GM12875 (cell line): ENCODE measurements around the gene NFASC.

Experiments
- H3K4me3 ChIP-seq: one replicate; pipeline ENCODE4 v1.5.1; 2011; ENCODE audit warnings: low read depth, low read length, control low read depth
- CTCF ChIP-seq: IDR thresholded peaks from 2 replicates; pipeline ENCODE4 v1.5.1; 2011; ENCODE audit warnings: low read depth, mild to moderate bottlenecking, control low read depth, inconsistent platforms, low read length, moderate library complexity, borderline replicate concordance; ENCODE audit not compliant: insufficient read depth

The NFASC gene

DNA sequence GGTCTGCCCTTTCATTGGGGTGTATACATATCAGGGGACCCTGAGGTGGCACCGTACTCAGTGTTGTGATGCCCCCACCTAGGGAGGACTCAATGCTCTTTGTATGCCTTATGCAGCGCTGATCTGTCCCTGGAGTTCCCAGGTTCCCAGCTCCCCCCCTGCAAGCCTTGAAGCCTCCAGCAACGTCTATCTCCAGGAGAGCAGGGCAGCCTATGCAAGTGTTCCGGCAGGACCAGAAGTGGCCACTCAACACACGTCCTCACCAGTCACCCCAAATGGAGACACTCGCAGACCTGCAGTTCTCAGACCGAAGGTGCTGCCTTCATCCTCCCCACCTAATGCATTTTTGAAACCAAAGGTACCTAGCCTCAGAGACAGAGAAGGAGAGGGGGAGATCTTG, 147.1 kb downstream of the NFASC start:
- H3K4me3 ChIP-seq = no peak overlapping the region

GRCh38 chr1:205018381-205018780, 147.7 kb downstream of the NFASC start:
- H3K4me3 ChIP-seq = no peak overlapping the region
- no peak for TF ChIP-seq CTCF

More for the DNA sequence above, 147.1 kb downstream of the NFASC start:
- TF ChIP-seq CTCF = no peak

DNA sequence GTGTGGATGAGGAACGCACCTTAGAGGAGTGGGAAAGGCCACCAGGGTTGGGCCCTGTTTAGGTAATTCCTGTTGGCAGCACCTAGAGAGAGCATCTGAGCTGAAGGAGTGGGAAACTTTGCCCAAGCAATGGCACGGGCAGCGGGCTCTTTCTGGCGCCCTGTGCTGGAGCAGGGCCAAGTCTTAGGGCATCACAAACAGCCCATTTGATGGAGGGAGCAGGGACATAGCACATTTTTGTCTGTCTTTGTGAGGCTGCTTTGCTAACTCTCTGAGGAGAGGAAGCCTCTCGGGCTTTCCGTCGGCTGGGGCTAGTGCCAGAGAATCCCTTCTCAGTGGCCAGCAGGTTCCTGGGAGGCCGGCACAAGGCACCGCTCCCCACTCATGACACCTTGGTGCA, 149.8 kb downstream of the NFASC start:
- no peak overlapping the region for H3K4me3 ChIP-seq
- TF ChIP-seq CTCF = no peak

DNA sequence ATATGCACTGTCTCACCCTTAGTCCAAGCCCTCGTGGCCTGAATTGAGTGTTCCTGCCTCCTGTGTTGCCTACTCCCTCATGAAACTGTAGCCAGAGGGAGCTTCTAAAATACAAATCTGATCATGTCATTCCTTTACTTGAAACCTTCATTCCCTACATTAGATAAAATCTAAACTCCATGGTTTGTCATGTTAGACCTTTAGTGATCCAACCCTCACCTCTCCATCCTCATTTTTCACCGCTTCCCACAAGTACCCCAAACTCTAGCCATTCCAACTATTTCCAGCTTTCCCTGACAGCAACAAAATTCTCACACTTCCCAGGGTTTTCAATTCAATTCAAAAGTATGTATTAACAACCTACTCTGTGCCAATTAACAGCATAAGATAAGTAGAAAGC, 154.0 kb downstream of the NFASC start:
- no peak overlapping the region for H3K4me3 ChIP-seq
- no peak for TF ChIP-seq CTCF

DNA sequence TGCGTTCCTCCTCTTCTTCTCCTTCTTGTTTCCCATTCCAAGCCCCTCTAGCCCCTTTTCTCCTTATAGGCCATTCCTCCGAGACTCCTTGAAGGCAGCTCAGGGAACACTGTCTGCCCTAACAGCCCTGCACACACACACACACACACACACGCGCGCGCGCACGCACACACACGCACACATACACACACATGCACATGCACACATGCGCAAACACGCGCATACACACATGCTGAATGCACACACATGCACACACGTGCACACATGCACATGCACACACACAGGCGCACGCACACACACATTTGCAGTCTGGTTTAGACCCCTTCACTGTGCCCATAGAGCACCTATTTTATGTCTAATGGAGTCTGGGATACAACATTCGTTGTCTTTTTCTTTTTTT, 154.6 kb downstream of the NFASC start:
- TF ChIP-seq CTCF = no peak
- H3K4me3 ChIP-seq = no peak overlapping the region

DNA sequence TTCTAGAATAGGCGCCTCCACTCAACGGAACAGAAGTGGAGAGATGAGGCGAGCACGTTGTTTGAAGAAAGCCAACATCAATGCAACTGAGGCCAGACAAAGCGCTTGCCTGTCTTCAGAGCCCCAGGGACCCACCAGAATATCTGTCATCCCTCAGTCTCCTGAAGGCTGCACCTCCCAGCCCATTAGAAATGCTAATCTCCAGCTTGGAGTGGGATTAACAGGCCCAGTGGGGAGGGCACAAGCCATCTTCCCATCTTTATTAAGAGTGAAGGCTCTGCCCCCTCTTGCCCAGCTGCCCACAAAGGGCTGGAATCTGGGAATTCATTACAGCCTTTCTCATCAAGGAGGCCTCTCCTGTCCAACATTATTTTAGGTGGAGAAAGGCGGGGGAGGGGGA, 155.5 kb downstream of the NFASC start:
- TF ChIP-seq CTCF = no peak
- H3K4me3 ChIP-seq = no peak overlapping the region

DNA sequence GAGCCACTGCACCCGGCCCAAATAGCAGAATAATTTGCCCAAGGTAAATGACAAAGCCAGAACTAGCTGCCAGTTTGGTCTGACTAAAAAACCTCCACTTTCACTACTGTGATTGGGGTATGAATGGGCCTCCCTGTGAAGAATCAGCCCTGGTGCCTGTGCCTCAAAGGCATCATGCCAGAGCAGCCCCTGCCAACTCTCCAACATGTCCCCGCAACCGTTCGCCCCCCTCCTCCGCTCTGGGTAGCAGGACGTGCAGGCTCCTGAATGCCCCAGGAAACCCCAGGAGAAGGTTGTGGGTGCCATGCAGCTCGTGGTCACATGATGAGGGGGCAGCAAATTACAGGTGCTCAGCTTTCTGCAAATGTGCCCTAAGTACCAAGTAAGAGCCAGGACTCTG, 157.7 kb downstream of the NFASC start:
- no peak overlapping the region for H3K4me3 ChIP-seq
- TF ChIP-seq CTCF = no peak
